CD4-positive, CD25-positive, alpha-beta regulatory T cell (primary cell): Measurements from ENCODE around the gene CHKB. TPM values are rescaled to one million over a fixed set of nuclear protein-coding genes. Genes with fewer than 3 reads are reported as not detected.

Experiments used
- ATAC-seq, 2 donors: fragments of 150-1000 bp; cut with Tn5 transposase; one replicate each; pipeline ENCODE4 v1.10.0; 2021; ENCODE audit warnings: low read depth in 2 of 2, moderate number of reproducible peaks in 2 of 2, moderate library complexity in 1 of 2
- DNase-seq, 3 donors: peaks; one replicate each; pipeline versions ENCODE4 v3.0.0 to v3.0.0-alpha.2; 2012 to 2022; ENCODE audit warnings: mixed read lengths in 1 of 3
- H3K27ac ChIP-seq: one replicate; pipeline ENCODE4 v1.7.0; 2013; ENCODE audit warnings: mild to moderate bottlenecking, low read length; ENCODE audit not compliant: insufficient read depth, poor library complexity, severe bottlenecking
- H3K27me3 ChIP-seq: one replicate; pipeline ENCODE4 v1.7.0; 2013; ENCODE audit warnings: low read length; ENCODE audit not compliant: control insufficient read depth, insufficient read depth
- H3K36me3 ChIP-seq: one replicate; pipeline ENCODE4 v1.7.0; 2013; ENCODE audit warnings: mild to moderate bottlenecking, low read length, moderate library complexity; ENCODE audit not compliant: control insufficient read depth, insufficient read depth
- H3K4me1 ChIP-seq: 2 replicates; pipeline ENCODE4 v1.7.0; 2013; ENCODE audit warnings: mild to moderate bottlenecking, low read length; ENCODE audit not compliant: insufficient read depth, control insufficient read depth, poor library complexity, severe bottlenecking
- H3K4me3 ChIP-seq: one replicate; pipeline ENCODE4 v1.7.0; 2013; ENCODE audit warnings: low read depth, mild to moderate bottlenecking, low read length, moderate library complexity
- H3K9me3 ChIP-seq, 2 experiments: 1 replicate in 1 of 2; 2 replicates in 1 of 2; pipeline ENCODE4 v1.7.0; 2013; ENCODE audit warnings: low read length in 2 of 2, mild to moderate bottlenecking in 1 of 2, moderate library complexity in 1 of 2; ENCODE audit not compliant: control insufficient read depth in 2 of 2
- H3K27ac Mint-ChIP-seq, 3 donors: one replicate each; pipeline ENCODE4 v1.8.0; 2020 to 2022; ENCODE audit warnings: mild to moderate bottlenecking in 3 of 3, mixed read lengths in 3 of 3, moderate library complexity in 2 of 3
- H3K27me3 Mint-ChIP-seq: one replicate; pipeline ENCODE4 v1.8.0; 2022; ENCODE audit warnings: mild to moderate bottlenecking, mixed read lengths
- H3K36me3 Mint-ChIP-seq: one replicate; pipeline ENCODE4 v1.8.0; 2020; ENCODE audit warnings: mixed read lengths
- H3K4me1 Mint-ChIP-seq, 4 donors: one replicate each; pipeline ENCODE4 v1.8.0; 2020 to 2022; ENCODE audit warnings: mixed read lengths in 4 of 4, mild to moderate bottlenecking in 1 of 4
- H3K4me3 Mint-ChIP-seq, 4 donors: one replicate each; pipeline ENCODE4 v1.8.0; 2020 to 2022; ENCODE audit warnings: mild to moderate bottlenecking in 4 of 4, mixed read lengths in 4 of 4, moderate library complexity in 3 of 4
- H3K9me3 Mint-ChIP-seq, 7 donors: one replicate each; pipeline ENCODE4 v1.8.0; 2020 to 2022; ENCODE audit warnings: mixed read lengths in 7 of 7, mild to moderate bottlenecking in 3 of 7, moderate library complexity in 2 of 7
- polyA plus RNA-seq, 4 donors: library from polyadenylated mRNA; unstranded; fragments of 300-500 nt; fragmentation: Illumina TruSeq; gene quantifications; one replicate each; pipeline ENCODE4 v1.2.3, GENCODE V29; 2021
- total RNA-seq: library from RNA; stranded (reverse); gene quantifications from one replicate; pipeline ENCODE4 v1.2.3, GENCODE V29; 2022

The CHKB gene
- total and polyA plus RNA-seq, 5 donors from 2014 or later, result 39.8 to 162 (median 45.4) TPM

- H3K27ac ChIP-seq, result no peak overlapping the region
- no peaks in the 10 kb centered on the region for H3K9me3 Mint-ChIP-seq
- H3K4me3 ChIP-seq, result no peak overlapping the region
- H3K36me3 Mint-ChIP-seq, result no peaks in the 10 kb centered on the region
- no peaks in the 10 kb centered on the region for H3K9me3 ChIP-seq
- no peak overlapping the region for H3K27ac Mint-ChIP-seq
- peak overlapping the region in 3 of 4 donors; percentile 93 to 97 (median 95) for H3K4me3 Mint-ChIP-seq
- peaks cover 0 to 40% (median 17%) of the 10 kb centered on the region in 4 donors for H3K4me1 Mint-ChIP-seq
- no peaks in the 10 kb centered on the region for H3K27me3 ChIP-seq
- DNase-seq (no peak), ATAC-seq (no peak)
- peaks cover 21% of the 10 kb centered on the region for H3K4me1 ChIP-seq
- H3K27me3 Mint-ChIP-seq, result no peaks in the 10 kb centered on the region
- H3K36me3 ChIP-seq, result peaks cover 11% of the 10 kb centered on the region
Observed at GRCh38 chr22:50584106-50585096, 1.8 kb upstream of the CHKB start.

DNA sequence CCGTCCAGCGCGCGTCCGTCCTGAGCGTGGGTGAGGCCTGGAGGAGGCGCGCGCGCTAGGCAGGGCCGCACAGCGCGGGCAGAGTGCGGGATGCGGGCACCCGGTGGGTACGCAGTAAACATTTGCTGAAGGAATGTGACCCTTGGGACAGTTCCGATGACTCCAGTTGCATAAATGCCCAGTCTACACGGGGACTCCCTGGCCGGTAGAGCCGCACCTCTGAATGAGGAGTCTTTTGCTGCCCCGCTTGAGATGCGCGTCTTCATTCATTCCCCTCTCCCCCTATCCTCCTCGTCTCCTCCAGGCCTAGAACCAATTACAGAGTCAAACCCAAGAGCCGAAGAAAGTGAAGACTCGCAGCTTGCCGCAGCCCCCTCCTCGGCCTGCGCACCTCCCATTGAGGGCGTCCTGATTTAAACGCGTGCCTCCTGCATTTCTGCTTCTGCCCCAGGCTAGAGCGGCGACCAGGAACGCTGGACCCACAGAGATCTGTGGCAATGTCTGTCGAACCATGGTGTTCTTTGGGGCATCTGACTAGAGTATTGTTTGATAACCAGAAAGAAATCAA lies 729 bp upstream of the CHKB start:
- Mint-ChIP-seq H3K27me3 (no peaks in the 10 kb centered on the region), H3K4me1 (peaks cover 0 to 41% (median 17%) of the 10 kb centered on the region in 4 donors), H3K27ac (peak overlapping the region; percentile 91 to 95 (median 92)), H3K36me3 (no peaks in the 10 kb centered on the region), H3K9me3 (no peaks in the 10 kb centered on the region), H3K4me3 (peak overlapping the region; percentile 93 to 99 (median 96))
- peaks cover 21% of the 10 kb centered on the region for H3K4me1 ChIP-seq
- peak overlapping the region; percentile 78 for H3K4me3 ChIP-seq
- H3K36me3 ChIP-seq, result peaks cover 15% of the 10 kb centered on the region
- H3K9me3 ChIP-seq, result no peaks in the 10 kb centered on the region
- H3K27me3 ChIP-seq, result no peaks in the 10 kb centered on the region
- ATAC-seq, result peak; percentile 2 to 4
- no peak for DNase-seq
- H3K27ac ChIP-seq, result peak overlapping the region; percentile 98

DNA sequence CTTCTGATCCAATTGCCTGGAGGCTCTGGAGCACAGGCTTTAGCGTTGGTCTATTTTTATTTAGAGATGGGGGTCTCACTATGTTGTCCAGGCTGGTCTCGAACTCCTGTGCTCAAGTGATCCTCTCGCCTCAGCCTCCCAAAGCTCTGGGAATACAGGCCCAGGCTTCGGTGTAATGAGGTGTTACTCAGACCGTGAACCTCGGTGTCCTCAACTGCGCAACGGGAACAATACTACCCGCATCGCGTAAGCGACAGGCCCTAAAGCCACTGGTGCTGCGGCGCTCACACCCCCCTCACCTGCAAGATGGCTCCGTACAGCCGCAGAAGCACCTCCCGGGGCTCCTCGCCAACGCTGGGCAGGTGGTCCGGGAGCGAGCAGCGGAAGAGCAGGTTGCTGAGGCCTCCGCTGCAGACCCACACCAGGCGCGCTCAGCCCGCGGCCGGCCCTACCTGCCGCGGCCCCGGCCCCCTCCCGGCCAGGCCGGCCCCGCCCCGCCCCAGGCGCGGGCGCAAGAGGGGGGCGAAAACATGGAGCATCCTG lies 628 bp downstream of the CHKB start:
- peak overlapping the region; percentile 95 to 99 (median 96) for H3K4me3 Mint-ChIP-seq
- ATAC-seq (no peak), DNase-seq (peak in 1 of 3 donors; percentile 60)
- H3K27ac Mint-ChIP-seq, result peak overlapping the region; percentile 91 to 97 (median 92)
- no peaks in the 10 kb centered on the region for H3K36me3 Mint-ChIP-seq
- H3K27ac ChIP-seq, result peak overlapping the region; percentile 98
- H3K9me3 ChIP-seq, result no peaks in the 10 kb centered on the region
- peaks cover 27% of the 10 kb centered on the region for H3K4me1 ChIP-seq
- H3K4me1 Mint-ChIP-seq, result peaks cover 0 to 45% (median 16%) of the 10 kb centered on the region in 4 donors
- peak overlapping the region; percentile 66 for H3K4me3 ChIP-seq
- H3K27me3 Mint-ChIP-seq, result no peaks in the 10 kb centered on the region
- H3K9me3 Mint-ChIP-seq, result no peaks in the 10 kb centered on the region
- peaks cover 15% of the 10 kb centered on the region for H3K36me3 ChIP-seq
- no peaks in the 10 kb centered on the region for H3K27me3 ChIP-seq

DNA sequence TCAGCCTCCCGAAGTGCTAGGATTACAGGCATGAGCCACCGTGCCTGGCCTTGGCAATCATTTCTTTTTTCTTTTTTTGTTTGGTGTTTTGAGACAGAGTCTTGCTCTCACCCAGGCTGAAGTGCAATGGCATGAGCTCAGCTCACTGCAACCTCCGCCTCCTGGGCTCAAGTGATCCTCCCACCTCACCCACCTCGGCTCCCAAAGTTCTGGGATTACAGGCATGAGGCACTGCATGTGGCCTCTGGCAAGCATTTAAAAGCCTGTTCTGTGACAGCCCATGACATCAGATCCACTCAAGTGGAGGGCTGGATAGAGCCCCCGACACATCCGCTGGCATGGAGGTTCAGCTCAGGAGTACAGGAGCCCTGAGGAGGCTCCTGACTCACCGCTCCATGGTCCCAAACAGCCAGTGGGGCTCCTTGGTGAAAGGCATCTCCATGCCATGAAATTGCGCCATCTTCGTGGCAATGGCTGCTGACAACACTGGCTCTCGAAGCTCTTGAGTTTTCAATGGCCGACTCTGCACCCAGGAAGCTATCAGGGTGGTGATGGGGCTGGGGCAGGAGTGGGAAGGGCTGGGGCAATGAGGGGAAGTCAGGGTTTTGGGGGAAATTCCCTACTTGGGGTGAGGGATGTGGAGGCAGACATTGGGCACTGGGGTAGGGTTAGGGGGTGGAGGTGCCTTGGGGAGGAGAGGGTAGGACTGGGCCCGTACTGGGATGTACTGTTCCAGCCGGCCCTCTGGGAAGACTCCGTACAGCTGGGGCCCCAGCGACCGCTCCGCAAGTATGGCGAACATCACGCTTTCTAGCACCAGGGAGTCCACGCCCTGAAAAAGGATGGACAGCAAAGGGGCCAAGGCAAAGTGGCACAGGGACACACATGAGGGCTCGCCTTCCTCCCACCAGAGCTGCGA lies 1.4 kb downstream of the CHKB start:
- Mint-ChIP-seq H3K27ac (peak overlapping the region; percentile 46 to 92 (median 91)), H3K4me3 (peak overlapping the region; percentile 87 to 97 (median 88)), H3K4me1 (peaks cover 0 to 45% (median 16%) of the 10 kb centered on the region in 4 donors), H3K9me3 (no peaks in the 10 kb centered on the region), H3K36me3 (no peaks in the 10 kb centered on the region), H3K27me3 (no peaks in the 10 kb centered on the region)
- Histone ChIP-seq H3K27me3 (no peaks in the 10 kb centered on the region), H3K4me1 (peaks cover 27% of the 10 kb centered on the region), H3K9me3 (no peaks in the 10 kb centered on the region), H3K27ac (peak overlapping the region; percentile 98), H3K4me3 (peak overlapping the region; percentile 66), H3K36me3 (peaks cover 15% of the 10 kb centered on the region)
- no peak for ATAC-seq
- DNase-seq, result no peak

GRCh38 chr22:50579752-50580151 lies 2.9 kb downstream of the CHKB start:
- Histone ChIP-seq H3K27ac (no peak overlapping the region), H3K4me3 (no peak overlapping the region), H3K4me1 (peaks cover 27% of the 10 kb centered on the region), H3K36me3 (peaks cover 15% of the 10 kb centered on the region), H3K27me3 (no peaks in the 10 kb centered on the region), H3K9me3 (no peaks in the 10 kb centered on the region)
- no peak for DNase-seq
- H3K27ac Mint-ChIP-seq, result peak overlapping the region in 2 of 3 donors; percentile 12 to 29
- no peaks in the 10 kb centered on the region for H3K9me3 Mint-ChIP-seq
- H3K4me1 Mint-ChIP-seq, result peaks cover 0 to 47% (median 16%) of the 10 kb centered on the region in 4 donors
- no peak for ATAC-seq
- no peaks in the 10 kb centered on the region for H3K27me3 Mint-ChIP-seq
- H3K4me3 Mint-ChIP-seq, result peak overlapping the region in 3 of 4 donors; percentile 66 to 90 (median 77)
- H3K36me3 Mint-ChIP-seq, result peaks cover 5% of the 10 kb centered on the region

DNA sequence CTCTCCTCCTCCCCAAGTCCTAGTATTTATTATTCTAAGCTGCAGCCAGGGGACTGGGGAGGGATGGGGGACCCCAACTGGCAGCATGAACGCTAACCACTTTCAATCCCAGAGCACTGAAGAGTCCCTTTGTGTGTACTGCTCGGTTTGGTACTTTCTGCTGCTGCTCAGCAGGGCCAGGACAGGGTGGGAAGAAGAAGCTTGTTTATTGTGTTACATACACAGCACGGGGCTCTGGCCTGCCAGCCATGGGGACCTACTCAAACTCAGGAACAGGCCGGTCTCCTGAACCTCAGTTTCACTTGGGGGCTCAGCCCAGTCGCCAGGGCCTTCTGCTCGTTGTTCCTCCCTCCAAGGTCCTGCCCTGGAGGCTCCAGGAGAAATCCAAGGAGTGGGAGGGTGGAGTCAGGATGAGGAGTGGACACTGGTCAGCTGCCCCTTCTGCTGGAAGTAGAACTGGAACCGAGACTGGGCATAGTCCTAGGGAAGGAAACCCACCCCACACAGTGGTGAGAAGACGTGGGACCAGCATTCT lies 3.8 kb downstream of the CHKB start:
- no peak overlapping the region for H3K4me3 ChIP-seq
- H3K4me3 Mint-ChIP-seq, result no peak overlapping the region
- DNase-seq (no peak), ATAC-seq (no peak)
- H3K27ac ChIP-seq, result no peak overlapping the region
- H3K4me1 ChIP-seq, result peaks cover 27% of the 10 kb centered on the region
- H3K4me1 Mint-ChIP-seq, result peaks cover 0 to 39% (median 16%) of the 10 kb centered on the region in 4 donors
- peaks cover 5% of the 10 kb centered on the region for H3K36me3 Mint-ChIP-seq
- no peaks in the 10 kb centered on the region for H3K27me3 ChIP-seq
- no peaks in the 10 kb centered on the region for H3K9me3 ChIP-seq
- no peaks in the 10 kb centered on the region for H3K27me3 Mint-ChIP-seq
- no peaks in the 10 kb centered on the region for H3K9me3 Mint-ChIP-seq
- no peak overlapping the region for H3K27ac Mint-ChIP-seq
- H3K36me3 ChIP-seq, result peaks cover 19% of the 10 kb centered on the region
